GM18861 (cell line): ENCODE data around the gene MARCHF10.

Experiments
- ATAC-seq: cut with Tn5 transposase; IDR thresholded peaks from one replicate; pipeline ENCODE4 v1.9.1; 2021; ENCODE audit not compliant: unreplicated experiment

MARCHF10 gene

DNA sequence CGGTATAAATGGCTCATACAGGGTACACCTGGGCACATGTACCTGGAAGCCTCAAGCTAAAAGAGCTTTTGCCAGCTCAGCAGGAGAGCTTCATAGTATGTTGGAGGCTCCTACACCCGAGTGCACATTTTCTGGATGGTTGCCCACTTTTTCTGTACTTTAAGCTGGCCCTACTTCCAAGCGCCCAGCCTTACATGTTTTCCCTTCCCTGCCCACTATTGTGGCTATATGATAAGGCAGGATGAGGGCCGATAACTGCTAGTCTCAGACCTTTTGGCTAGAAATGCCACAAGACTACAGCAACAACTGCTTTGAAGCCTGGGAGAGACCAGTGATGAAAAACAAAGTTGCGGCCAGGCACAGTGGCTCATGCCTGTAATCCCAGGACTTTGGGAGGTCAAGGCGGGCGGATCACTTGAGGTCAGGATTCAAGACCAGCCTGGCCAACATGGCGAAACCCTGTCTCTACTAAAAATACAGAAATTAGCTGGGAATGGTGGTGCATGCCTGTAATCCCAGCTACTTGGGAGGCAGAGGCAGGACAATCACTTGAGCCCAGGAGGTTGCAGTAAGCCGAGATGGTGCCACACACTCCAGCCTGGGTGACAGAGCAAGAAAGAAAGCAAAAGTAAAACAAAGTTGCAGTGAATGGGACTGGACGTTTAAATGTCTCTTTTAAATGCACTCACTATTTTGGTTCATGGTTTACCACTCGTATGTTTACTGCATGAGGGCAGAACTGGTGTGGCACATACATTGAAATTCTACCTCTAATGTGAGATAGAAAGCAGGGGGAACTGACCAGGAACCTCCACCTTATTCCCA is 14.2 kb upstream of the MARCHF10 start:
- no peak for ATAC-seq

- ATAC-seq = no peak
Observed at GRCh38 chr17:62821189-62822079, 13.3 kb upstream of the MARCHF10 start.

DNA sequence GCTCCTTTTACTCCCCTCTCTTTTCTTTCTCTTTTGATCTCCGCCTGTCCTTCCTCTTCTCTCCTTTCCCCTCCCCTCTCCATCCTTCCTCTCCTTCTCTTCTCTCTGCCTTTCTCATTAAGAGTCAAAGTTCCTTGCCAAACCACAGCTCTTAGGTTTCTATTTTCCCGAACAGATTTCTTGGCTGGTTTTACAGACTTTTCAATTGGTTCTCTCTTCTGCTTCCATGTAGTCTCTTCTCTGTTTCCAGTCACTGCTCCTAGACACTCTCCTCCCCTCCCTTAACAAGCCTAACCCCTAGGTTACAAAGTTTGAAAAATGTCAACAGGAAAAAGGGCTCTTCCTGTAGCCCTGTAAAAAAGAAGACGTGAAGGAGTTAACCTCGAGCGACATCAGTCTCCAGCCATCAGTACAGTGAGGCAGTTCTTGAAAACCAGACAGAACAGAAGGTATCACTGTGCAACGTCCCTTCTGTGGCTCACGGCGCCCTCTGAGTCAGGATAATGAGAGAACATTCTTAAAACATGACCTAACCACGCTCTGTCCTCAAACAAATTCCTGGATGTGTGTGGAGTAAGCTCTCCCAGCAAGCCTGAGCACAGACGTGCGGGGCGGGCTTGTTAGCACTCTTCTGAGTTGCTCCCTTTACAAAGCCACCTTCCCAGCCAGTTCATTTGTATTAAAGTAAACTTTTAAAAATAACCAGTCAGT is 11.6 kb upstream of the MARCHF10 start:
- no peak for ATAC-seq

DNA sequence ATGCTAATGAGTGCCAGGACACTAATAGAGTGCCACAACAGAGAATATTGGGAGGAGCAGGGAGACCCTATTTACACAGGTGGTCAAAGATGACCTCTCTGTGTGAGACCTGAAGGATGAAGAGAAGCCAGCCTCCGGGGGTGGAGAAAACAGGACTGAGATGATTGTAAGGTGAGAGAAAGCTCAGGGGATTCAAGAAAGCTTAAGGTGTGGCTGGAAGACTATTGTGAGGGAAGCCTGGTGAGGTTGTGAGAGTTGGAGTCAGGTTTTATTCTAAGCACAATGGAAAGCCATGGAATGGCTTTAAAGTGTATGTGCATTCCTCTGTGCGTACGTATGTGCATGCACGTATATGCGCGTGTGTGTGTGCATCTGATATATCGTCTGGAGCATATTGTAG is 10.4 kb upstream of the MARCHF10 start:
- ATAC-seq = no peak

DNA sequence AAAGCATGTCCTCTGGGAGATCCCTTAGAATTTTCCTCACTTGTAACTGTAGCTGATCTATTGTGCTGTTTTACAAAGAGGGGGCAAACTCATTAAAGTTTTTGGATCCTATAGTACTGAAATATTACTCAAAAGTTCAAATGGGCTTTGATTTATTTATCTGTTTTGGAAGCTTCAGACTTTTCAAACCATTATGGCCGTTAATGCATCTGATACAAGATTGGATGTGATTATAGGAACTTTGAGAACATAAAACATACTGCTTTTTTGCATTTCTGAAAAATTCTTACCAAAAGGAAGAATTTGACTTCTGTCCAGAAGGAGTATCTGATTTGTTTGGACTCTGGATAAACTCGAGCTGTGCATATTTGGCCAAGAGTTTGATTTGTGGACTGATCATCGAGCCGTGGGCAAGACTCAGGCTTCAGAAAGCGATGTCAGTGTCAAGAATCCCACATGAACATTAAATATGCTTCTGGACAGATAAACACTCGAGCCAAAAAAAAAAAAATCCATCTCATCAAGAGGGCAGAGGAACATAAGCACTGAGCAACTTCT is 8.2 kb upstream of the MARCHF10 start:
- no peak for ATAC-seq

DNA sequence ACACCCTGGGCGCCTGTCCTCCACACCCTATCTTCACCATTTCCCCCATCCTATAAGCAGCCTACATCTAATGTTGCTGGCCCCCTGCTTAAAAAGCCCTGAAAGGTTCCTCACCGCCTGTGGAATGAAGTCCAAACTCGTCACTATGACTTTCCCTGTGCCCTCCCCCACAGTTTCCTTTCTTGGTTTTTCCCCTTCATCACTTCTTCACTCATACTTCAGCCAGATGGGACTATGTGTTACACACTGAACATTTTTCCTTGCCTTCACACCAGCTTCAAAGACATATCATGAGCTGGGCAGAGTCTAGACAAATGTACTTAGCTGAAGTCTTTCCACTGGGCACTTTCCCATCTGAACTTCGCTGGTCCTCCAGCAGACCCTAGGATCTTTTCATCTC is 1.5 kb upstream of the MARCHF10 start:
- no peak for ATAC-seq

DNA sequence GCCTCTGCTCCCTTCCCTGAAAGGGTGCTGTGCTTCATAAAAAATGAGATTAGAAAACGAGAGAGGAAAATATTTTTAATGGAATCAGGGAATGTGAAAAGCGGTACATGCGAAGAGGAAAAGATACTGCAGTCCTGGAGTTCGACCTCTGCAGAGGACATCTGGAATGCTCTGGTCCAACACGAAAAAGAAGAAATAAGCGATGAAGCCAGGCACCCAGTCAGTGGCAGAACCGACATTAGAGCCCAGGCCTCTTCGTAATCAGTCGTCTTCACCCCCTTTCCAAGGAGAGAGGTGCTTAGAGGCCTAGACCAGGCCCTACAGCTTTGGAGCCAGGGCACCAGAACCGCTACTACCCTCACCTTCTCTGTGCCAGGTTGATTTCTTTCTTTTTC is 459 bp upstream of the MARCHF10 start:
- ATAC-seq = no peak

DNA sequence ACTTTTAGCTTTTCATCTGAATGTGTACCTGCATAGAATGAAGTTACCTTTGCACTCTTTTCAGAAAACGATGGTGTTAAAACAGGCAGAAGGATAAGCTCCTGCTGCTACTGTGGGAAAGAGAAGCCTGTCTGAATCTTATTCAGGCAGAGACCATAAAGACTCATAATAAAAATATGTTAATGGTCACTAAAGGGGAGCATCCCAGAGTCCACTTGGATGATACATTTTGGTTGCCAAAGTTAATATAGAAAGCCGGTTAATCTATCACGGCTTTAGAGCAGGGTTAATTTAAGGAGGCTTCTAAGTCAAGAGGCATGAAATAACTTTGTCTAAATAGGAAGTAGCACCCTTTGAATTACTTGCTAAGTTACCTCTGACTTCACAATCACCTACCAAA is 2.9 kb downstream of the MARCHF10 start:
- no peak for ATAC-seq

- ATAC-seq = no peak
Observed at GRCh38 chr17:62804822-62805221, 3.3 kb downstream of the MARCHF10 start.

GRCh38 chr17:62804025-62804424 is 4.1 kb downstream of the MARCHF10 start:
- ATAC-seq = no peak

DNA sequence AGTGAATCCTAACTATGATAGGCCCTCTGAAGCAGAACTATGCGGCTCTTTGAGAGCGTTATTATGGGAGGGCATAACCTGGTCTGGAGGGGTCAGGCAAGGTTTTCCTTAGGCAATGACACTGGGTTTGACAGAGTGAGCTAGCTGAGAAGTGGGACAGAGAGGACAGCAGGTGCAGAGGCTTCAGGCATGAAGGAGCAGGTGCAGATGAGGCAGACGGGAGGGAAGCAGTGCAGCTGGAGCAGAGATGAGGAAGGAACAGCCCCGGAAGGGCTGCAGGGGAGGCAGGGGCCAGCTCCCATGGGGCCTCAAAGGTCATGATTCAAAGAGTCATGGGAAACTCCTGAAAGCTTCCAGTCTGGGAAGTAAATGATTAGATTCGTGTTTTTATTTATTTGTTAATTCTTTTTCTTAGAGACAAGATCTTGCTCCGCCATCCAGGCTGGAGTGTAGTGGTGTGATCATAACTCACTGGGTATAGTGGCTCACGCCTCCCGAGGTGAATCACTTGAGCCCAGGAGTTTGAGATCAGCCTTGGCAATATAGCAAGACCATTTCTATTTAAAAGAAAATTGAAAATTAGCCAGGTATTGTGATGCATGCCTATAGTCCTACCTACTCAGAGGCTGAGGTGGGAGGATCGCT is 5.4 kb downstream of the MARCHF10 start:
- no peak for ATAC-seq

DNA sequence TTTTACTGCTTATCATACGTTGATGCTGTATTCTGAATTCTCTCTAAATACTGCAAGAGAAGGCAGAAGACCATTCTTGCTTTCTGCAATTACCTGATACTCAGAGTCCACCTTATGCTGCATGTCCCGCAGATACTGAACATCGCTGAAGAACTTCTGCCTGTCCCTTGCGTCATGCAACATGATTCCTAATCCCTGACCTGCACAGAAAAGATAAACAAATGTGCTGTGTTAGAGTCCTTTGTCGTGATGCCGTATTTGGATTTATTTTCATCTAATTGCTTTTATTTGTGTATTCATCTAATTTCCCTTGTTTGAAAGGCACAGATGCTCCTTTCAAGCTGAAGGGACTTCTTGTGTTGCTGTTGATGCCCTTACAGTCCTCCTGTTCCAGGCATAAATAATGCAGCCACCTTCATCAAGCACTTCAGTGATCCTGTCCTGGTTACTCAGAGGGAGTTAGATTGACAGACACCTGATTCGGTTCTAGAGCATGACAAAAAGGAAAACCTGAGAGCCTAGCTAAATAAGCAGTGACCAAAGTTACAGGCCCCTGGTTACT is 6.5 kb downstream of the MARCHF10 start:
- no peak for ATAC-seq

DNA sequence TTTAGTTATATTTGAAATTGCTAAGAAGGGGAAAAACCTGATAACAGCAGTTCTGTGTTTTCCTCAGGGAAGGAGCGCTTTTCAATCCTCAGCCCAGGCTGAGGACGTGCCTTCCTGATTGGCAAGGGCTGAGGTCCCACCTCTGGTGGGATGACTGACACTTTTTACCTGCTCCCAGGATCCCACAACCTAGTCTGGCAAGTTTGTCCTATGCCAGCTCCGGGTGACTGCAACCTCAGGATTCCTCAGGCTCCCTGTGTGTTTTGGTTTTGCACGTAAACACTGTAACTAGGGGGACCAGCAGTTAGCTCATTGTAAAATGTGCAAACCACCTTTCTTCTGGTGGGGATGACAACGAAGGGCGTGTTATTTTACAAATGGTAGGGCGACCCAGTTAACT is 7.5 kb downstream of the MARCHF10 start:
- ATAC-seq = no peak

GRCh38 chr17:62797959-62798358 is 10.2 kb downstream of the MARCHF10 start:
- ATAC-seq = no peak

- no peak for ATAC-seq
Observed at GRCh38 chr17:62796291-62796690, 11.8 kb downstream of the MARCHF10 start.

GRCh38 chr17:62794666-62794971 is 13.5 kb downstream of the MARCHF10 start:
- no peak for ATAC-seq

DNA sequence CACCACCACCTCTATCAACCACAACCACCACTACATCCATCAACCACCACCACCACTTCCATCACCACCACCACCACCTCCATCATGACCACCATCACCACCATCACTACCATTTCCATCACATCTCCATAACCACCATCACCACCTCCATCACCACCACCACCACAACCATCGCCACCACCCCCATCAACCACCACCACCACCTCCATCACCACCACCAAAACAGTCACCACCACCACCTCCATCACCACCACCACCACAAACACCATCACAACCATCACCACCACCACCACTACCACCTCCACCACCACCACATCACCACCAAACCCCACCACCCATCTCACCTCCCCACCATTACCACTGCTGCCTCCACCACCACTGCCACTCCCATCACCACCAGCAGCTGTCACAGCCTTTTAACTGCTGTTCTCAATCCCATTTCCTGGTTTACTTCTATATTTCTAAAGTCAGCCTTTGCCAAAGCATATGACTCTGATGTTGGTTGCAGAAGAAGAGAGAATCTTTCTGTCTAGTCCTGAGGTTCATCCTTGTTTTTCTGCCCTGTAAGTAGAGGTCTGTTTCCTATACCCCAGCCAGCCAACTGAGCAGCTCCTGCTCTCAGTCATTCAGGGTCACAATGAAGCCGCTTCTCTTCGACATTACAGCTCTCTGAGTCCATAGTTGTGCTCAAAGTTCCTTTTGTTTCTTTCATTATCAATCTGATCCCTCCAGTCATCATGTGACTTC is 14.0 kb downstream of the MARCHF10 start:
- no peak for ATAC-seq

DNA sequence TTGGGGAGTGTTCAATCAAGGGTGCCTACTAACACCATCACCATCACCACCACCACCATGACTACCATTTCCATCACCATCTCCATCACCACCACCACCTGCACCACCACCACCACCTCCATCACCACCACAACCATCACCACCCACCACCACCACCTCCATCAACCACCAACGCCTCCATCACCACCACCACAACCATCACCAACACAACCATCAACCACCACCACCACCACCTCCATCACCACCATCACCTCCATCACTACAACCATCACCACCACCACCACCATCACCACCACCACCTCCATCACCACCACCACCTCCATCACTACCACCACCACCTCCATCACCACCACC is 15.7 kb downstream of the MARCHF10 start:
- no peak for ATAC-seq

DNA sequence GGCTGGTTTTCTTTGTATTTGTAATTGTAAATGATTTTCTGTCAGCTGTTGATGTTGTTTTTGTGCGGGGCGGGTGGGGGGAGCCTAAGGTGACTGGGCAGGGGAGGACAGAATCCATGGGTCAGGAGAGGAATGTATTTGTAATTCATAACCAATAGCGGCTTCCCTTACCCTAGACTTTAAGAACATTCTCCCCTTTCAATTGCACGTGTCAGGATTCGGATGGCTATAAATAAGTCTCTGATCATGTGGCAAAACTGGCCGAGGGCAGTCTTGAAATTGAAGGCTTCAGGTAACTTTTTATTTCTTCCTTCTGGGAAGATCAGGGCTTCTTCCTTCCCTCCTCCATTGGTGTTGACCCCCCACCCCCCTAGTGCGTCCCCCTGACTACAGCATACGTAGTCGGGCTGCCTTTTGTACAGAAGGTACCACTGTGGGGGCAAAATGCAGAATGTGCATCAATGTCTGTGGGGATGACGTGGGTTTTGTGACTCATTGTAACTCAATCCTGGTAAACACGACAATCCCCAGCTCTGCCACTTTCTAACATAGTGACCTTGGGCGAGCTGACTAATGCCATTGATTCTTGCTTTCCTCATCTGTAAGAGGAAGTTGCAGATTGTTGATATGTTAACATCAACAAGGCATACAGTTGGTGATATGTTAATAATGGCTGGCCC is 16.2 kb downstream of the MARCHF10 start:
- no peak for ATAC-seq
